Ectodermal cell (in vitro differentiated cells): ENCODE results near the gene AREG. TPM values are rescaled to one million over a fixed set of nuclear protein-coding genes. Genes with fewer than 3 reads are reported as not detected.
"Not testable (repeated sequence)": the region's sequence is repeated elsewhere in the genome, so short reads cannot be mapped to it uniquely, and the experiment has no call there.

ENCODE experiments used
- H3K27ac ChIP-seq: 2 replicates; pipeline ENCODE4 v1.7.0; 2013; ENCODE audit warnings: mild to moderate bottlenecking, low read depth, low read length; ENCODE audit not compliant: insufficient read depth, poor library complexity, severe bottlenecking
- H3K27me3 ChIP-seq: 2 replicates; pipeline ENCODE4 v1.7.0; 2013; ENCODE audit warnings: mild to moderate bottlenecking, low read length; ENCODE audit not compliant: insufficient read depth, control insufficient read depth, poor library complexity, severe bottlenecking
- H3K36me3 ChIP-seq: one replicate; pipeline ENCODE4 v1.7.0; 2013; ENCODE audit warnings: low read length; ENCODE audit not compliant: control insufficient read depth, insufficient read depth
- H3K4me1 ChIP-seq: one replicate; pipeline ENCODE4 v1.7.0; 2013; ENCODE audit warnings: low read length; ENCODE audit not compliant: control insufficient read depth, insufficient read depth
- H3K4me3 ChIP-seq: 2 replicates; pipeline ENCODE4 v1.7.0; 2013; ENCODE audit warnings: low read depth, low read length, control low read depth; ENCODE audit not compliant: insufficient read depth
- H3K9me3 ChIP-seq: 2 replicates; pipeline ENCODE4 v1.7.0; 2013; ENCODE audit warnings: mild to moderate bottlenecking, low read length, moderate library complexity; ENCODE audit not compliant: control insufficient read depth
- WGBS, 2 experiments: methylation state at CpG; one replicate each; pipeline ENCODE4 v1.1.7; 2013; ENCODE audit warnings: missing lambda C conversion rate in 2 of 2; 5-methylcytosine and 5-hydroxymethylcytosine counted together
- polyA plus RNA-seq, 4 experiments: library from polyadenylated mRNA; stranded (reverse); fragments of 50-300 nt; gene quantifications; one replicate each; pipeline ENCODE4 v1.2.3, GENCODE V29; 2013

The AREG gene
- polyA plus RNA-seq (2013, experiment 1 of 4) = not detected
- not detected for polyA plus RNA-seq (2013, experiment 2 of 4)
- polyA plus RNA-seq (2013, experiment 3 of 4) = not detected
- not detected for polyA plus RNA-seq (2013, experiment 4 of 4)

DNA sequence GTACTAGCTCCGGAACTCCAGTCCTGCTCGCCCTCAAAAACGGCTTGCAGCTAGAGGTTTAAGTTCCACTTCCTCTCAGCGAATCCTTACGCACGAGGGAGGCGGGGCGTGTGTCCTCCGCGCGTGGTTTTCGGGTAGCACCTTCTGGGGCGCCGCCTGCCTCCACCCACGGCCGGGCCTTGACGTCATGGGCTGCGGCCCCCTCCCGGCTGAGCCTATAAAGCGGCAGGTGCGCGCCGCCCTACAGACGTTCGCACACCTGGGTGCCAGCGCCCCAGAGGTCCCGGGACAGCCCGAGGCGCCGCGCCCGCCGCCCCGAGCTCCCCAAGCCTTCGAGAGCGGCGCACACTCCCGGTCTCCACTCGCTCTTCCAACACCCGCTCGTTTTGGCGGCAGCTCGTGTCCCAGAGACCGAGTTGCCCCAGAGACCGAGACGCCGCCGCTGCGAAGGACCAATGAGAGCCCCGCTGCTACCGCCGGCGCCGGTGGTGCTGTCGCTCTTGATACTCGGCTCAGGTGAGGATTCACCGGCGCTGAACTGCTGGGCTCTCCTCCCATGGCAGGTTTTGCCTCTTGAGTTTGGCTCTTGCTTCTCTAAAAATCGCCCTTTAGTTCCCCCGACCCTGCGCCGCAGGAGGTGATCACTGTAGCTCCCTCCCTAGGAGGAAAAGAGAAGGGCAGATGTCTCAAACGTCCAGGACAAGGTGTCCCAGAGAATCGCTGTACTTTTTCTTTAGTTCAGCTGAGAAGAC, at the start of gene AREG:
TSS of gene AREG (plus strand) at position 246 of the 752 bp plus-strand sequence. CDS start at position 456, 210 bp downstream.
- Histone ChIP-seq H3K27me3 (peaks cover 33% of the 10 kb centered on the region), H3K4me3 (peak within 1 kb of the TSS; percentile 53), H3K27ac (no peak within 1 kb of the TSS), H3K36me3 (no peaks in the 10 kb centered on the region), H3K4me1 (no peaks in the 10 kb centered on the region), H3K9me3 (no peaks in the 10 kb centered on the region)
- WGBS, 2 experiments = 2 to 3% methylated on average over 64 of the region's 64 CpGs

- no peaks in the 10 kb centered on the region for H3K36me3 ChIP-seq
- H3K4me3 ChIP-seq = no peak overlapping the region
- no peaks in the 10 kb centered on the region for H3K4me1 ChIP-seq
- no peaks in the 10 kb centered on the region for H3K27me3 ChIP-seq
- no peak overlapping the region for H3K27ac ChIP-seq
- no peaks in the 10 kb centered on the region for H3K9me3 ChIP-seq
- WGBS, 2 experiments = 84 to 92% methylated on average over 2 of the region's 2 CpGs
These were observed 49.3 kb upstream of the AREG start for GRCh38 chr4:74395633-74396032.

GRCh38 chr4:74397748-74398426, 47.0 kb upstream of the AREG start:
- no peaks in the 10 kb centered on the region for H3K9me3 ChIP-seq
- 84 to 86% methylated on average over 5 to 6 of the region's 6 CpGs for WGBS, 2 experiments
- H3K27me3 ChIP-seq = no peaks in the 10 kb centered on the region
- H3K27ac ChIP-seq = no peak overlapping the region
- no peaks in the 10 kb centered on the region for H3K4me1 ChIP-seq
- no peak overlapping the region for H3K4me3 ChIP-seq
- H3K36me3 ChIP-seq = no peaks in the 10 kb centered on the region

DNA sequence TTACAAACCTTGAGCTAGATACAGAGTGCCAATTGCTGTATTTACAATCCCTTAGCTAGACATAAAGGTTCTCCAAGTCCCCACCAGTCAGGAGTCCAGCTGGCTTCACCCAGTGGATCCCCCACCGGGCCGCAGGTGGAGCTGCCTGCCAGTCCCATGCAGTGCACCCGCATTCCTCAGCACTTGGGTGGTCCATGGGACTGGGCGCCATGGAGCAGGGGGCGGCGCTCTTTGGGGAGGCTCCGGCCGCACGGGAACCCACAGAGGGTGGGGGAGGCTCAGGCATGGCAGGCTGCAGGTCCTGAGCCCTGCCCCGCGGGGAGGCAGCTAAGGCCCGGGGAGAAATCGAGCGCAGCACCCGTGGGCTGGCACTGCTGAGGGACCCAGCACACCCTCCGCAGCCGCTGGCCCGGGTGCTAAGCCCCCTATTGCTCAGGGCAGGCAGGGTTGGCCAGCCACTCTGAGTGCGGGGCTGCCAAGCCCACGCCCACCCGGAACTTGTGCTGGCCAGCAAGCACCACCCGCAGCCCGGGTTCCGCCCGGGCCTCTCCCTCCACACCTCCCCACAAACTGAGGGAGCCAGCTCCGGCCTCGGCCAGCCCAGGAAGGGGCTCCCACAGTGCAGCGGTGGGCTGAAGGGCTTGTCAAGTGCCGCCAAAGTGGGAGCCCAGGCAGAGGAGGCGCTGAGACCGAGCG, 45.9 kb upstream of the AREG start:
- H3K27ac ChIP-seq, H3K4me3 ChIP-seq, H3K27me3 ChIP-seq, H3K36me3 ChIP-seq, H3K4me1 ChIP-seq, H3K9me3 ChIP-seq: not testable (repeated sequence)
- WGBS, 2 experiments = 94 to 95% methylated on average over 32 of the region's 32 CpGs

DNA sequence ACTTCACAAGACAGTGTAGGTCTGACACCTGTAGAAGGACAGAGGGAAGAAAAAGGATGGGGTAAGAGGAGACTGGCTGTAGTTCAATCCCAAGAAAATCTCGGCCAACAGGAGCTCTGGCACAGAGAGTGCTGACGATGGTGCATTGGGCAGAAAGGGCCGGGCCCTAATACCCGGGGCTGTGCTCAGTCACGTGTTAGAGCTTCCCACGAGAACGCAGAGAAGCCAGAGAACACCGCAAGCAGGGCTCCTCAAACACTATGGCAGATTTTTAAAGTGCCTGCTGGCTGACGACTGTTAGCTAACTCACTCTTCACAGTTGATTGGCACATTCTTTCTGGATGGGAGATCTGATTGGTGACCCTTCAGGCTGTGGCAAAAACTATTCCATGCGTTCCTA, 44.5 kb upstream of the AREG start:
- Histone ChIP-seq H3K27ac (no peak overlapping the region), H3K4me1 (no peaks in the 10 kb centered on the region), H3K9me3 (no peaks in the 10 kb centered on the region), H3K27me3 (no peaks in the 10 kb centered on the region), H3K4me3 (no peak overlapping the region), H3K36me3 (no peaks in the 10 kb centered on the region)
- 85% methylated on average over 9 to 10 of the region's 10 CpGs for WGBS, 2 experiments

GRCh38 chr4:74402692-74403456, 42.1 kb upstream of the AREG start:
- Histone ChIP-seq H3K4me3 (no peak overlapping the region), H3K9me3 (no peaks in the 10 kb centered on the region), H3K27ac (no peak overlapping the region), H3K4me1 (no peaks in the 10 kb centered on the region), H3K27me3 (no peaks in the 10 kb centered on the region), H3K36me3 (no peaks in the 10 kb centered on the region)
- 93 to 96% methylated on average over 4 of the region's 5 CpGs for WGBS, 2 experiments

- no peaks in the 10 kb centered on the region for H3K27me3 ChIP-seq
- no peak overlapping the region for H3K4me3 ChIP-seq
- no peaks in the 10 kb centered on the region for H3K9me3 ChIP-seq
- H3K27ac ChIP-seq = no peak overlapping the region
- H3K4me1 ChIP-seq = no peaks in the 10 kb centered on the region
- no peaks in the 10 kb centered on the region for H3K36me3 ChIP-seq
These were observed 37.0 kb upstream of the AREG start for GRCh38 chr4:74407891-74408290.

- H3K36me3 ChIP-seq = no peaks in the 10 kb centered on the region
- 97 to 98% methylated on average over 3 of the region's 3 CpGs for WGBS, 2 experiments
- H3K4me1 ChIP-seq = no peaks in the 10 kb centered on the region
- H3K27me3 ChIP-seq = no peaks in the 10 kb centered on the region
- H3K4me3 ChIP-seq = no peak overlapping the region
- H3K9me3 ChIP-seq = no peaks in the 10 kb centered on the region
- H3K27ac ChIP-seq = no peak overlapping the region
These were observed 36.3 kb upstream of the AREG start for GRCh38 chr4:74408639-74409038.

- H3K36me3 ChIP-seq = no peaks in the 10 kb centered on the region
- no peak overlapping the region for H3K27ac ChIP-seq
- no peak overlapping the region for H3K4me3 ChIP-seq
- WGBS, 2 experiments = 87 to 94% methylated on average over 2 of the region's 2 CpGs
- H3K27me3 ChIP-seq = no peaks in the 10 kb centered on the region
- H3K9me3 ChIP-seq = no peaks in the 10 kb centered on the region
- H3K4me1 ChIP-seq = no peaks in the 10 kb centered on the region
These were observed 34.7 kb upstream of the AREG start for GRCh38 chr4:74410272-74410671.
